Stimulated activated naive CD4-positive, alpha-beta T cell treated with Interleukin-2 at 50 U/mL for 16 hours (primary cell): Measurements from ENCODE around the gene SLC4A3.

Source experiments
- DNase-seq: peaks from one replicate; lab custom pipeline; 2025; lab: John Stamatoyannopoulos, UW

Gene SLC4A3

GRCh38 chr2:219627103-219628100, at the start of gene SLC4A3:
TSS of gene SLC4A3 (plus strand) at chr2:219627630. CDS start at chr2:219627993, 363 bp downstream.
- no peak for DNase-seq

- DNase-seq, result no peak
Measured at GRCh38 chr2:219578811-219579613, 48.4 kb upstream of the SLC4A3 start.

- no peak for DNase-seq
Measured at GRCh38 chr2:219581346-219581745, 46.1 kb upstream of the SLC4A3 start.

GRCh38 chr2:219591091-219591490, 36.3 kb upstream of the SLC4A3 start:
- DNase-seq, result no peak

GRCh38 chr2:219592736-219593135, 34.7 kb upstream of the SLC4A3 start:
- no peak for DNase-seq

- no peak for DNase-seq
Measured at GRCh38 chr2:219593154-219593553, 34.3 kb upstream of the SLC4A3 start.

GRCh38 chr2:219595256-219595655, 32.2 kb upstream of the SLC4A3 start:
- no peak for DNase-seq

GRCh38 chr2:219596954-219597551, 30.4 kb upstream of the SLC4A3 start:
- no peak for DNase-seq

- peak; percentile 94 for DNase-seq
Measured at GRCh38 chr2:219597552-219598307, 29.7 kb upstream of the SLC4A3 start, which contains the start of gene STK11IP. TSS of gene STK11IP (plus strand) at chr2:219597857. CDS start at chr2:219598120, 263 bp downstream.

GRCh38 chr2:219598308-219599078, 28.9 kb upstream of the SLC4A3 start:
- DNase-seq, result no peak

- no peak for DNase-seq
Measured at GRCh38 chr2:219603771-219604170, 23.7 kb upstream of the SLC4A3 start.

GRCh38 chr2:219605607-219605954, 21.8 kb upstream of the SLC4A3 start:
- no peak for DNase-seq

- DNase-seq, result no peak
Measured at GRCh38 chr2:219607931-219608330, 19.5 kb upstream of the SLC4A3 start.

GRCh38 chr2:219608399-219608964, 18.9 kb upstream of the SLC4A3 start:
- DNase-seq, result no peak

GRCh38 chr2:219609149-219609750, 18.2 kb upstream of the SLC4A3 start:
- DNase-seq, result no peak

- no peak for DNase-seq
Measured at GRCh38 chr2:219611306-219611705, 16.1 kb upstream of the SLC4A3 start.

- DNase-seq, result no peak
Measured at GRCh38 chr2:219611866-219612576, 15.4 kb upstream of the SLC4A3 start.

GRCh38 chr2:219612577-219613286, 14.7 kb upstream of the SLC4A3 start:
- DNase-seq, result no peak
